HEK293 (cell line): ENCODE results near the gene HLA-DQA1.

Source experiments
- CTCF ChIA-PET: fragments of 350-600 bp; formaldehyde crosslinking; extraction: SDS; loops from one replicate; lab custom pipeline; 2021; ENCODE audit warnings: antibody characterized with exemption; lab: Yijun Ruan, JAX
- POLR2A ChIA-PET: fragments of 300-600 bp; formaldehyde crosslinking; extraction: SDS; loops from one replicate; lab custom pipeline; 2020; ENCODE audit warnings: antibody characterized with exemption, inconsistent platforms; lab: Yijun Ruan, JAX
- H3K27ac ChIP-seq: fragments of 200-500 bp; sonication (Bioruptor generic); 2 replicates; pipeline ENCODE4 v1.5.1; 2014; ENCODE audit warnings: low read depth, low read length, control low read depth, inconsistent platforms; ENCODE audit errors: extremely low read depth
- H3K36me3 ChIP-seq, 2 experiments: fragments of 200-500 bp in 1 of 2; sonication (Bioruptor generic) in 1 of 2; 1 replicate in 1 of 2; 2 replicates in 1 of 2; pipeline ENCODE4 v1.5.1; 2014 to 2017; ENCODE audit warnings: inconsistent platforms in 2 of 2, low read length in 2 of 2; ENCODE audit not compliant: control insufficient read depth in 2 of 2, insufficient read depth in 1 of 2
- H3K4me1 ChIP-seq: fragments of 200-500 bp; sonication (Bioruptor generic); 2 replicates; pipeline ENCODE4 v1.5.1; 2014; ENCODE audit warnings: mild to moderate bottlenecking, low read length, inconsistent platforms; ENCODE audit not compliant: control insufficient read depth, insufficient read depth
- H3K4me3 ChIP-seq: 2 replicates; pipeline ENCODE4 v1.5.1; 2011; ENCODE audit warnings: low read depth, mild to moderate bottlenecking, control low read depth, low read length, moderate library complexity
- H3K9me3 ChIP-seq: fragments of 200-500 bp; sonication (Bioruptor generic); 2 replicates; pipeline ENCODE4 v1.5.1; 2014; ENCODE audit warnings: low read depth, low read length, inconsistent platforms; ENCODE audit not compliant: control insufficient read depth, insufficient read depth
- EGR2 ChIP-seq: fragments of 450-650 bp; formaldehyde crosslinking; IDR thresholded peaks from 2 replicates; pipeline ENCODE4 v1.5.1; 2016; ENCODE audit warnings: low read depth, missing biosample characterization, missing genetic modification characterization
- GLIS2 ChIP-seq: fragments of 450-650 bp; formaldehyde crosslinking; IDR thresholded peaks from 2 replicates; pipeline ENCODE4 v1.5.1; 2016; ENCODE audit warnings: missing biosample characterization, missing genetic modification characterization
- HOXA7 ChIP-seq: sonication (generic); formaldehyde crosslinking; IDR thresholded peaks from 2 replicates; pipeline ENCODE4 v1.8.1; 2022; ENCODE audit warnings: missing genetic modification reagents, borderline replicate concordance
- PRDM4 ChIP-seq: fragments of 450-650 bp; formaldehyde crosslinking; IDR thresholded peaks from 2 replicates; pipeline ENCODE4 v1.5.1; 2017; ENCODE audit warnings: missing biosample characterization, missing genetic modification characterization
- SETDB1 ChIP-seq: IDR thresholded peaks from one replicate; pipeline ENCODE4 v1.6.1; 2017; ENCODE audit warnings: mild to moderate bottlenecking, low read length, moderate library complexity, mixed read lengths; ENCODE audit not compliant: insufficient read length
- SP3 ChIP-seq: fragments of 450-650 bp; formaldehyde crosslinking; IDR thresholded peaks from 2 replicates; pipeline ENCODE4 v1.5.1; 2016; ENCODE audit warnings: missing biosample characterization, missing genetic modification characterization
- ZBTB6 ChIP-seq: fragments of 450-650 bp; formaldehyde crosslinking; IDR thresholded peaks from 2 replicates; pipeline ENCODE4 v1.5.1; 2017; ENCODE audit warnings: missing biosample characterization, missing genetic modification characterization
- ZIC2 ChIP-seq: fragments of 450-650 bp; formaldehyde crosslinking; IDR thresholded peaks from 2 replicates; pipeline ENCODE4 v1.5.1; 2016; ENCODE audit warnings: missing biosample characterization, missing genetic modification characterization
- ZNF10 ChIP-seq: fragments of 450-650 bp; formaldehyde crosslinking; IDR thresholded peaks from 2 replicates; pipeline ENCODE4 v1.5.1; 2017; ENCODE audit warnings: missing biosample characterization, missing genetic modification characterization
- ZNF140 ChIP-seq: fragments of 450-650 bp; formaldehyde crosslinking; IDR thresholded peaks from 2 replicates; pipeline ENCODE4 v1.5.1; 2016; ENCODE audit warnings: missing biosample characterization, missing genetic modification characterization
- ZNF335 ChIP-seq: fragments of 450-650 bp; formaldehyde crosslinking; conservative IDR thresholded peaks from 2 replicates; pipeline ENCODE4 v1.5.1; 2016; ENCODE audit warnings: missing biosample characterization, missing genetic modification characterization
- ZNF404 ChIP-seq: fragments of 450-650 bp; formaldehyde crosslinking; IDR thresholded peaks from 2 replicates; pipeline ENCODE4 v1.5.1; 2017; ENCODE audit warnings: missing biosample characterization, missing genetic modification characterization
- ZNF521 ChIP-seq: fragments of 450-650 bp; formaldehyde crosslinking; IDR thresholded peaks from 2 replicates; pipeline ENCODE4 v1.5.1; 2017; ENCODE audit warnings: missing biosample characterization, mild to moderate bottlenecking, missing genetic modification characterization
- ZNF560 ChIP-seq: fragments of 450-650 bp; formaldehyde crosslinking; IDR thresholded peaks from 2 replicates; pipeline ENCODE4 v1.5.1; 2017; ENCODE audit warnings: missing biosample characterization, missing genetic modification characterization, borderline replicate concordance
- ZNF664 ChIP-seq: fragments of 450-650 bp; formaldehyde crosslinking; IDR thresholded peaks from 2 replicates; pipeline ENCODE4 v1.5.1; 2016; ENCODE audit warnings: missing biosample characterization, missing genetic modification characterization
- ZNF704 ChIP-seq: fragments of 450-650 bp; formaldehyde crosslinking; IDR thresholded peaks from 2 replicates; pipeline ENCODE4 v1.5.1; 2016; ENCODE audit warnings: missing biosample characterization, missing genetic modification characterization
- ZNF747 ChIP-seq: fragments of 450-650 bp; formaldehyde crosslinking; IDR thresholded peaks from 2 replicates; pipeline ENCODE4 v1.5.1; 2016; ENCODE audit warnings: missing biosample characterization, missing genetic modification characterization
- ZSCAN16 ChIP-seq: fragments of 450-650 bp; formaldehyde crosslinking; IDR thresholded peaks from 2 replicates; pipeline ENCODE4 v1.5.1; 2016; ENCODE audit warnings: missing biosample characterization, missing genetic modification characterization
- TF ChIP-seq, protein P1 (sequence below): fragments of 450-650 bp; formaldehyde crosslinking; IDR thresholded peaks from 2 replicates; pipeline ENCODE4 v1.5.1; 2016; ENCODE audit warnings: missing biosample characterization, missing genetic modification characterization
- TF ChIP-seq, protein P2 (sequence below): fragments of 450-650 bp; formaldehyde crosslinking; IDR thresholded peaks from 2 replicates; pipeline ENCODE4 v1.5.1; 2016; ENCODE audit warnings: missing biosample characterization, missing genetic modification characterization

HLA-DQA1 gene

GRCh38 chr6:32615885-32616532 is 21.2 kb upstream of the HLA-DQA1 start:
- H3K9me3 ChIP-seq, result no peaks in the 10 kb centered on the region
- H3K27ac ChIP-seq, result no peak overlapping the region
- H3K36me3 ChIP-seq, result no peaks in the 10 kb centered on the region
- H3K4me1 ChIP-seq, result no peaks in the 10 kb centered on the region
- TF ChIP-seq ZNF10 (tag by site-specific recombination) (no peak), ZNF140 (tag by site-specific recombination) (no peak), EGR2 (tag by site-specific recombination) (no peak), ZNF704 (tag by site-specific recombination) (no peak), PRDM4 (tag by site-specific recombination) (no peak), ZNF560 (tag by site-specific recombination) (no peak), SP3 (tag by site-specific recombination) (no peak), ZNF521 (tag by site-specific recombination) (no peak), ZSCAN16 (tag by site-specific recombination) (no peak), ZNF664 (no peak), GLIS2 (no peak), HOXA7 (CRISPR knock-in tag) (no peak), ZNF747 (tag by site-specific recombination) (no peak)
- CTCF ChIA-PET, result interaction anchor here (0.9 to 2.8 kb wide), 9 partner anchors 12 to 252 kb away, joined by 3 to 12 read pairs (median 5); no protein-coding TSS in a partner anchor
- H3K4me3 ChIP-seq, result no peak overlapping the region
- POLR2A ChIA-PET, result no interaction called here

DNA sequence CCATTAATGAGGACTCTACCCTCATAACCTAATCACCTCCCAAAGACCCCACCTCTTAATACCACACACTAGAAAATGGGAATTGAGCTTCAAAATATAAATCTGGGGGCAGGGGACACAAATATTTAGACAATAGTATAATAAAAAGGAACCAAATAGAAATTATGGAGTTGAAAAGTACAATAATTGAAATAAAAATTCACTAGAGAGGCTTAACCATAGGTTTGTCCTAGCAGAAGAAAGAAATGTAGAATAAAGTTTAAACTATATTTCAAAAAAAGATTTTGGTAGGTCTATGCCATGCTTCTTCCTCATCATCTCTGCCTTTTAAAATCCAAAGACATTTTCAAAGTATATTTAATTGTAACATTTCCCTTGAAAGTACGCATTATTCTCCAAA is 19.5 kb upstream of the HLA-DQA1 start:
- POLR2A ChIA-PET, result no interaction called here
- TF ChIP-seq ZNF335 (tag by site-specific recombination) (no peak), ZNF404 (no peak), SETDB1 (no peak), ZBTB6 (no peak), ZIC2 (tag by site-specific recombination) (no peak)
- TF ChIP-seq, protein P1, sequence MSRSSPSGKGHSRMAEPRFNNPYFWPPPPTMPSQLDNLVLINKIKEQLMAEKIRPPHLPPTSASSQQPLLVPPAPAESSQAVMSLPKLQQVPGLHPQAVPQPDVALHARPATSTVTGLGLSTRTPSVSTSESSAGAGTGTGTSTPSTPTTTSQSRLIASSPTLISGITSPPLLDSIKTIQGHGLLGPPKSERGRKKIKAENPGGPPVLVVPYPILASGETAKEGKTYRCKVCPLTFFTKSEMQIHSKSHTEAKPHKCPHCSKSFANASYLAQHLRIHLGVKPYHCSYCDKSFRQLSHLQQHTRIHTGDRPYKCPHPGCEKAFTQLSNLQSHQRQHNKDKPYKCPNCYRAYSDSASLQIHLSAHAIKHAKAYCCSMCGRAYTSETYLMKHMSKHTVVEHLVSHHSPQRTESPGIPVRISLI (tag by site-specific recombination), result no peak
- TF ChIP-seq, protein P2, sequence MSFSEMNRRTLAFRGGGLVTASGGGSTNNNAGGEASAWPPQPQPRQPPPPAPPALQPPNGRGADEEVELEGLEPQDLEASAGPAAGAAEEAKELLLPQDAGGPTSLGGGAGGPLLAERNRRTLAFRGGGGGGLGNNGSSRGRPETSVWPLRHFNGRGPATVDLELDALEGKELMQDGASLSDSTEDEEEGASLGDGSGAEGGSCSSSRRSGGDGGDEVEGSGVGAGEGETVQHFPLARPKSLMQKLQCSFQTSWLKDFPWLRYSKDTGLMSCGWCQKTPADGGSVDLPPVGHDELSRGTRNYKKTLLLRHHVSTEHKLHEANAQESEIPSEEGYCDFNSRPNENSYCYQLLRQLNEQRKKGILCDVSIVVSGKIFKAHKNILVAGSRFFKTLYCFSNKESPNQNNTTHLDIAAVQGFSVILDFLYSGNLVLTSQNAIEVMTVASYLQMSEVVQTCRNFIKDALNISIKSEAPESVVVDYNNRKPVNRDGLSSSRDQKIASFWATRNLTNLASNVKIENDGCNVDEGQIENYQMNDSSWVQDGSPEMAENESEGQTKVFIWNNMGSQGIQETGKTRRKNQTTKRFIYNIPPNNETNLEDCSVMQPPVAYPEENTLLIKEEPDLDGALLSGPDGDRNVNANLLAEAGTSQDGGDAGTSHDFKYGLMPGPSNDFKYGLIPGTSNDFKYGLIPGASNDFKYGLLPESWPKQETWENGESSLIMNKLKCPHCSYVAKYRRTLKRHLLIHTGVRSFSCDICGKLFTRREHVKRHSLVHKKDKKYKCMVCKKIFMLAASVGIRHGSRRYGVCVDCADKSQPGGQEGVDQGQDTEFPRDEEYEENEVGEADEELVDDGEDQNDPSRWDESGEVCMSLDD (tag by site-specific recombination), result no peak
- TF ChIP-seq, all 188 proteins: peak for 0
- Histone ChIP-seq H3K9me3 (no peaks in the 10 kb centered on the region), H3K36me3 (no peaks in the 10 kb centered on the region), H3K4me3 (no peak overlapping the region), H3K4me1 (no peaks in the 10 kb centered on the region), H3K27ac (no peak overlapping the region)
- CTCF ChIA-PET, result interaction anchor here (0.5 to 0.7 kb wide), 2 partner anchors 24 to 185 kb away, joined by 3 to 7 read pairs; no protein-coding TSS in a partner anchor
